ENCODE data around the gene DRG2. TPM values are rescaled to one million over a fixed set of nuclear protein-coding genes. Genes with fewer than 3 reads are reported as not detected.

The DRG2 gene
- polyA plus RNA-seq, 3 donors: 21.8 to 39.3 (median 30.8) TPM

DNA sequence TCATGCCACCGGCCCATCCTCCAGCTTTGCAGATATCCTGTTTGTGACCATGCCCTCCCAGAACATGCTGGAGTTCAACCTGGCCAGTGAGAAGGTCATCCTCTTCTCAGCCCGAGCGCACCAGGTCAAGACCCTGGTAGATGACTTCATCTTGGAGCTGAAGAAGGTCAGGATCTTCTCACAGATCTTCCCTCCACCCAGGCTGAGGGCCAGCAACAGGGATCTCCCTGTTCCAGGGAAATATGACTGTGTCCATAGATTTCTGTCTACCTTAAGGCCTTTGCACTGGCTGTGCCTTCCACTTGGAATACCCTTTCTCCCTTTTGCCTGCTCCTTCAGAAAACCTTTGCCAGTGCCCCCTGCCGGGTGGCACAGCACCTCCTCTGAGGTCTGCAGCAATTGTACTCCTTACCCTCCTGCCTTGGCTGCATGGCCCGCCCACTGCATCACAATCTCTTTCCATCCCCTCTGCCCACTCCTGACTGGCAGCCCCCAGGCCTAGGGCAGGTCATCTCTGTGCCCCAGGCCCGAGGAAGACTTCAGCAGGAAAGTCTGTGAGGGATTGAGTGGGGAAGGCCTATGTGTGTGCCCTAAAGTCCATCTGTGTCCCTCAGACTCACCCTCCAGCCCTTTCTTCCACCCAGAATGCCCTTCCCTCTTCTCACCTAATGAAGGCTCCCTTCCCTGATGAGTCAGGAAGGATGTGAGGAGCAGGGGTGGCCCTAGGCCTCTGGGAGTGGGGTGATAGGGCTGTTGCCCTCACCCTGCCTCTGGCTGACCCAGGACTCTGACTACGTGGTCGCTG, 68.6 kb downstream of the DRG2 start:
- WGBS, 3 donors: 65 to 82% (median 69%) methylated on average over 8 of the region's 8 CpGs
- no peak overlapping the region for H3K27ac ChIP-seq (ENCODE audit: low read depth, low read length)

DNA sequence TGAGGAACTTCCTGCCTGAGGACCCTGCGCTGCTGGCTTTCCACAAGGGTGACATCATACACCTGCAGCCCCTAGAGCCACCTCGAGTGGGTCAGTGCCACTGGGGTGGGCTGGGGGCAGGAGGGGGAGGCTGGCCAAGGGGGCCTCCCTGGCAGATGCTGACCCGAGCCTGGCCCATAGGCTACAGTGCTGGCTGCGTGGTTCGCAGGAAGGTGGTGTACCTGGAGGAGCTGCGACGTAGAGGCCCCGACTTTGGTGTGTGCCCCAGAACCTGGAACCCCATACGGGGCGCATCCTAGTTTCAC, 69.2 kb downstream of the DRG2 start:
- H3K27ac ChIP-seq (ENCODE audit: low read depth, low read length): no peak overlapping the region
- 88 to 92% (median 90%) methylated on average over 10 of the region's 10 CpGs for WGBS, 3 donors

Other genes with a start within 250 kb of the DRG2 start
- gene TOM1L2, start 115.5 kb upstream of the DRG2 start, polyA plus RNA-seq: 10 to 100 TPM; 14.0 to 24.8 (median 16.3) TPM
- gene DRC3, start 115.1 kb upstream of the DRG2 start, polyA plus RNA-seq: 1 to 10 TPM in 2 of 3 donors, under 1 TPM in 1; 0.43 to 3.1 (median 1.9) TPM
- gene ATPAF2, start 48.8 kb upstream of the DRG2 start, polyA plus RNA-seq: 10 to 100 TPM in 2 of 3 donors, 1 to 10 TPM in 1; 8.8 to 16.5 (median 15.0) TPM
- gene GID4, start 48.5 kb upstream of the DRG2 start, polyA plus RNA-seq: 1 to 10 TPM; 4.8 to 7.9 (median 5.9) TPM
- gene MYO15A, start 20.8 kb downstream of the DRG2 start, polyA plus RNA-seq: under 1 TPM; 0.45 to 0.86 (median 0.68) TPM
- gene ALKBH5, start 95.9 kb downstream of the DRG2 start, polyA plus RNA-seq: 10 to 100 TPM; 21.3 to 50.7 (median 24.4) TPM
- 10 to 100 TPM in 1 of 3 donors, 1 to 10 TPM in 2; 5.0 to 13.4 (median 7.9) TPM for gene LLGL1, start 137.7 kb downstream of the DRG2 start, polyA plus RNA-seq
- gene FLII, start 170.8 kb downstream of the DRG2 start, polyA plus RNA-seq: 100 to 1,000 TPM; 189 to 228 (median 200) TPM
- gene MIEF2, start 172.7 kb downstream of the DRG2 start, polyA plus RNA-seq: 1 to 10 TPM; 2.2 to 8.5 (median 3.0) TPM
- gene TOP3A, start 227.0 kb downstream of the DRG2 start, polyA plus RNA-seq: 10 to 100 TPM in 2 of 3 donors, 1 to 10 TPM in 1; 6.5 to 16.6 (median 12.5) TPM
- 1 to 10 TPM; 3.6 to 5.1 (median 3.8) TPM for gene SMCR8, start 227.3 kb downstream of the DRG2 start, polyA plus RNA-seq

Data from adipose tissue (tissue), 3 donors.